Calu3 (cell line): Measurements from ENCODE around the gene RAB29. TPM values are rescaled to one million over a fixed set of nuclear protein-coding genes. Genes with fewer than 3 reads are reported as not detected.
"Not testable (repeated sequence)": the region's sequence is repeated elsewhere in the genome, so short reads cannot be mapped to it uniquely, and the experiment has no call there.

Source experiments
- Bru-seq: library from RNA; stranded (reverse); fragments of 400-500 nt; gene quantifications from one replicate; lab custom pipeline; 2021; lab: Mats Ljungman, UMichigan
- BruChase-seq, 2 experiments: library from RNA; stranded (reverse); fragments of 400-500 nt; gene quantifications; one replicate each; lab custom pipeline; 2021; lab: Mats Ljungman, UMichigan
- BruUV-seq: library from RNA; stranded (reverse); fragments of 400-500 nt; replicated peaks from 2 replicates; lab custom pipeline; 2021; lab: Mats Ljungman, UMichigan
- CTCF ChIA-PET: fragments of 300-600 bp; sonication (Branson Sonifier 250); formaldehyde crosslinking; loops from one replicate; lab custom pipeline; 2022; ENCODE audit warnings: antibody characterized with exemption; lab: Charles Lee
- DNase-seq: peaks from one replicate; pipeline ENCODE4 v3.0.0; 2022
- H3K27ac Mint-ChIP-seq: one replicate; pipeline ENCODE4 v1.8.0; 2022; ENCODE audit warnings: mixed read lengths; ENCODE audit not compliant: unreplicated experiment
- H3K27me3 Mint-ChIP-seq: one replicate; pipeline ENCODE4 v1.8.0; 2022; ENCODE audit warnings: mixed read lengths; ENCODE audit not compliant: unreplicated experiment
- H3K36me3 Mint-ChIP-seq: one replicate; pipeline ENCODE4 v1.8.0; 2022; ENCODE audit warnings: mild to moderate bottlenecking, moderate library complexity, mixed read lengths; ENCODE audit not compliant: insufficient read depth, unreplicated experiment
- H3K4me1 Mint-ChIP-seq: one replicate; pipeline ENCODE4 v1.8.0; 2022; ENCODE audit warnings: mild to moderate bottlenecking, low read depth, mixed read lengths; ENCODE audit not compliant: unreplicated experiment
- H3K4me3 Mint-ChIP-seq: one replicate; pipeline ENCODE4 v1.8.0; 2022; ENCODE audit warnings: mild to moderate bottlenecking, low read depth, moderate library complexity, mixed read lengths; ENCODE audit not compliant: unreplicated experiment
- H3K9me3 Mint-ChIP-seq: one replicate; pipeline ENCODE4 v1.8.0; 2022; ENCODE audit warnings: low read depth, mixed read lengths; ENCODE audit not compliant: unreplicated experiment
- CTCF ChIP-seq: fragments of 200-600 bp; IDR thresholded peaks from one replicate; pipeline ENCODE4 v1.8.0; 2022; ENCODE audit warnings: antibody characterized with exemption; ENCODE audit not compliant: unreplicated experiment
- intact Hi-C: fragments of 100-400 bp; cut with micrococcal nuclease; formaldehyde crosslinking; loops from one replicate; pipeline ENCODE4 v1.10.0; 2022; ENCODE audit not compliant: unreplicated experiment
- long read RNA-seq: library from polyadenylated mRNA; stranded (forward); transcript quantifications from one replicate; pipeline ENCODE4 v2.0.0, GENCODE V29; 2022
- total RNA-seq: library from RNA; stranded (reverse); gene quantifications from 2 replicates; pipeline ENCODE4 v1.2.3, GENCODE V29; 2022

The RAB29 gene
- 27.1 and 29.5 TPM in 2 replicates for total RNA-seq
- percentile 75 among the genes with signal in this experiment for Bru-seq, nascent RNA
- BruChase-seq, experiment 1, labeled RNA remaining after a 6-hour chase, result percentile 94 among the genes with signal in this experiment
- BruChase-seq, experiment 2, labeled RNA remaining after a 2-hour chase, result percentile 87 among the genes with signal in this experiment
- long read RNA-seq, transcript RAB29-203 (5 exons, 1,157 nt), result major isoform, 6 of 22 reads
- long read RNA-seq, partial matches to known transcripts, result 3 of 22 reads
- long read RNA-seq, other reads (novel, unspliced or antisense), result 10 of 22 reads

GRCh38 chr1:205775015-205775716, at the start of gene RAB29:
TSS of gene RAB29 (minus strand) at chr1:205775482. CDS start at chr1:205774956, 526 bp downstream.
- H3K4me1 Mint-ChIP-seq, result peaks cover 6% of the 10 kb centered on the region
- intact Hi-C loops, result no loop called here
- DNase-seq, result peak; percentile 77
- peaks cover 18% of the 10 kb centered on the region for H3K36me3 Mint-ChIP-seq
- H3K27me3 Mint-ChIP-seq, result peaks cover 7% of the 10 kb centered on the region
- H3K27ac Mint-ChIP-seq, result peak within 1 kb of the TSS; percentile 97
- BruUV-seq, result no TSS peak
- TF ChIP-seq CTCF, result no peak
- H3K9me3 Mint-ChIP-seq, result no peaks in the 10 kb centered on the region
- peak within 1 kb of the TSS; percentile 99 for H3K4me3 Mint-ChIP-seq
- CTCF ChIA-PET, result interaction anchor here (0.5 to 2.1 kb wide), 4 partner anchors 17 to 143 kb away, joined by 3 to 5 read pairs (median 4); partner anchors contain the start of gene NUCKS1

- TF ChIP-seq CTCF, result no peak
- BruUV-seq, result no TSS peak
- H3K27me3 Mint-ChIP-seq, result peaks cover 58% of the 10 kb centered on the region
- CTCF ChIA-PET, result interaction anchor here (1.1 kb wide), 2 partner anchors 18 to 32 kb away, joined by 3 to 5 read pairs; no protein-coding TSS in a partner anchor
- H3K4me1 Mint-ChIP-seq, result no peaks in the 10 kb centered on the region
- H3K36me3 Mint-ChIP-seq, result no peaks in the 10 kb centered on the region
- no peak for DNase-seq
- no peak overlapping the region for H3K4me3 Mint-ChIP-seq
- H3K9me3 Mint-ChIP-seq, result no peaks in the 10 kb centered on the region
- intact Hi-C loops, result no loop called here
- H3K27ac Mint-ChIP-seq, result no peak overlapping the region
These were observed 48.9 kb upstream of the RAB29 start for GRCh38 chr1:205824180-205824579.

- H3K9me3 Mint-ChIP-seq, DNase-seq, H3K27ac Mint-ChIP-seq, CTCF ChIA-PET, BruUV-seq, H3K4me3 Mint-ChIP-seq, H3K4me1 Mint-ChIP-seq, H3K36me3 Mint-ChIP-seq, intact Hi-C loops: not testable (repeated sequence)
- H3K27me3 Mint-ChIP-seq, result peaks cover 49% of the 10 kb centered on the region
These were observed 48.0 kb upstream of the RAB29 start for GRCh38 chr1:205823260-205823659.

- CTCF ChIA-PET, result no interaction called here
- BruUV-seq, result no TSS peak
- TF ChIP-seq CTCF, result no peak
- DNase-seq, result no peak
- Mint-ChIP-seq H3K27me3 (peaks cover 40% of the 10 kb centered on the region), H3K9me3 (no peaks in the 10 kb centered on the region), H3K4me1 (no peaks in the 10 kb centered on the region), H3K27ac (no peak overlapping the region), H3K4me3 (no peak overlapping the region), H3K36me3 (no peaks in the 10 kb centered on the region)
- intact Hi-C loops, result no loop called here
These were observed 47.1 kb upstream of the RAB29 start for GRCh38 chr1:205822397-205822796.
